ENCODE results near the gene GTPBP6. TPM values are rescaled to one million over a fixed set of nuclear protein-coding genes. Genes with fewer than 3 reads are reported as not detected.
"Not testable (repeated sequence)": the region's sequence is repeated elsewhere in the genome, so short reads cannot be mapped to it uniquely, and the experiment has no call there.

The GTPBP6 gene
- polyA plus RNA-seq, 3 donors: 36.1 to 41.9 (median 36.6) TPM

- DNase-seq (ENCODE audit: low read depth in 3 of 3, low spot score in 2 of 3): no peak
Observed at GRCh38 chrX:270848-271367, 47.7 kb downstream of the GTPBP6 start.

GRCh38 chrX:267771-268261 lies 50.8 kb downstream of the GTPBP6 start:
- no peak for DNase-seq (ENCODE audit: low read depth in 3 of 3, low spot score in 2 of 3)

- no peak for DNase-seq (ENCODE audit: low read depth in 3 of 3, low spot score in 2 of 3)
Observed at GRCh38 chrX:265502-265901, 53.1 kb downstream of the GTPBP6 start.

- DNase-seq (ENCODE audit: low read depth in 3 of 3, low spot score in 2 of 3): no peak
Observed at GRCh38 chrX:264634-265455, 53.8 kb downstream of the GTPBP6 start.

GRCh38 chrX:264006-264405 lies 54.6 kb downstream of the GTPBP6 start:
- DNase-seq (ENCODE audit: low read depth in 3 of 3, low spot score in 2 of 3): not testable (repeated sequence)

- DNase-seq (ENCODE audit: low read depth in 3 of 3, low spot score in 2 of 3): no peak
Observed at GRCh38 chrX:262381-262909, 56.2 kb downstream of the GTPBP6 start.

- DNase-seq (ENCODE audit: low read depth in 3 of 3, low spot score in 2 of 3): no peak
Observed at GRCh38 chrX:261919-262352, 56.7 kb downstream of the GTPBP6 start.

GRCh38 chrX:261167-261918 lies 57.3 kb downstream of the GTPBP6 start:
- DNase-seq (ENCODE audit: low read depth in 3 of 3, low spot score in 2 of 3): no peak

GRCh38 chrX:259692-260355 lies 58.8 kb downstream of the GTPBP6 start:
- no peak for DNase-seq (ENCODE audit: low read depth in 3 of 3, low spot score in 2 of 3)

GRCh38 chrX:258291-259040 lies 60.1 kb downstream of the GTPBP6 start:
- DNase-seq (ENCODE audit: low read depth in 3 of 3, low spot score in 2 of 3): no peak

GRCh38 chrX:257681-258289 lies 60.8 kb downstream of the GTPBP6 start:
- no peak for DNase-seq (ENCODE audit: low read depth in 3 of 3, low spot score in 2 of 3)

GRCh38 chrX:257054-257453 lies 61.5 kb downstream of the GTPBP6 start:
- not testable (repeated sequence) for DNase-seq (ENCODE audit: low read depth in 3 of 3, low spot score in 2 of 3)

GRCh38 chrX:255923-256331 lies 62.7 kb downstream of the GTPBP6 start:
- DNase-seq (ENCODE audit: low read depth in 3 of 3, low spot score in 2 of 3): no peak

Other genes with a start within 250 kb of the GTPBP6 start
- gene PLCXD1, start 37.4 kb downstream of the GTPBP6 start, polyA plus RNA-seq (ENCODE audit: insufficient read length in 3 of 3): 10 to 100 TPM; 15.8 to 22.4 (median 17.9) TPM
- gene PPP2R3B, start 68.1 kb upstream of the GTPBP6 start, polyA plus RNA-seq (ENCODE audit: insufficient read length in 3 of 3): 10 to 100 TPM; 17.1 to 23.1 (median 18.5) TPM